Choroid plexus epithelial cell (primary cell): ENCODE measurements around the gene MAPK8IP2.
A peak's percentile ranks its signal among the peaks of the same experiment; 100 is the strongest.

Source experiments
- DNase-seq: peaks from one replicate; pipeline ENCODE4 v3.0.0-alpha.2; 2010; ENCODE audit warnings: low read depth
- H3K4me3 ChIP-seq: 2 replicates; pipeline ENCODE4 v1.5.1; 2011; ENCODE audit warnings: low read depth, mild to moderate bottlenecking, control low read depth, low read length, moderate library complexity
- CTCF ChIP-seq: conservative IDR thresholded peaks from 2 replicates; pipeline ENCODE4 v1.5.1; 2011; ENCODE audit warnings: low read depth, mild to moderate bottlenecking, control low read depth, inconsistent platforms, low read length, moderate library complexity

Gene MAPK8IP2

GRCh38 chr22:50562523-50563412 lies 37.8 kb upstream of the MAPK8IP2 start, which contains the start of gene SYCE3:
SYCE3 (minus strand) TSS chr22:50562919; CDS start chr22:50556405, 6,514 bp downstream.
- peak within 1 kb of the TSS; percentile 60 for H3K4me3 ChIP-seq
- TF ChIP-seq CTCF: peak; percentile 69
- peak; percentile 85 for DNase-seq

- TF ChIP-seq CTCF: no peak
- DNase-seq: no peak
- H3K4me3 ChIP-seq: peak overlapping the region; percentile 60
Measured at GRCh38 chr22:50563413-50564160, 37.0 kb upstream of the MAPK8IP2 start.

- DNase-seq: no peak
- no peak overlapping the region for H3K4me3 ChIP-seq
- no peak for TF ChIP-seq CTCF
Measured at GRCh38 chr22:50564289-50564688, 36.3 kb upstream of the MAPK8IP2 start.

GRCh38 chr22:50567721-50568252 lies 32.8 kb upstream of the MAPK8IP2 start:
- TF ChIP-seq CTCF: no peak
- no peak for DNase-seq
- no peak overlapping the region for H3K4me3 ChIP-seq

- TF ChIP-seq CTCF: no peak
- H3K4me3 ChIP-seq: no peak overlapping the region
- DNase-seq: no peak
Measured at GRCh38 chr22:50568626-50569025, 32.0 kb upstream of the MAPK8IP2 start.

GRCh38 chr22:50569041-50569459 lies 31.5 kb upstream of the MAPK8IP2 start:
- H3K4me3 ChIP-seq: no peak overlapping the region
- TF ChIP-seq CTCF: no peak
- DNase-seq: no peak
